Spinal cord (tissue), 10 donors: ENCODE measurements around the gene GORASP1. TPM values are rescaled to one million over a fixed set of nuclear protein-coding genes. Genes with fewer than 3 reads are reported as not detected.
"Not testable (repeated sequence)": the region's sequence is repeated elsewhere in the genome, so short reads cannot be mapped to it uniquely, and the experiment has no call there.

Experiments
- DNase-seq, 6 donors: peaks; one replicate each; pipeline versions ENCODE4 v3.0.0 to v3.0.0-alpha.2; 2013 to 2015; ENCODE audit warnings: low spot score in 6 of 6, low read depth in 4 of 6
- H3K27ac ChIP-seq: one replicate; pipeline ENCODE4 v1.5.1; 2013; ENCODE audit warnings: low read depth, low read length, control low read depth
- H3K27me3 ChIP-seq: one replicate; pipeline ENCODE4 v1.6.1; 2013; ENCODE audit warnings: low read length; ENCODE audit not compliant: control insufficient read depth, insufficient read depth
- H3K36me3 ChIP-seq: one replicate; pipeline ENCODE4 v1.6.1; 2013; ENCODE audit warnings: low read length; ENCODE audit not compliant: control insufficient read depth, insufficient read depth
- H3K4me1 ChIP-seq: one replicate; pipeline ENCODE4 v1.6.1; 2013; ENCODE audit warnings: low read length; ENCODE audit not compliant: control insufficient read depth, insufficient read depth
- H3K4me3 ChIP-seq: one replicate; pipeline ENCODE4 v1.5.1; 2013; ENCODE audit warnings: low read depth, low read length, control low read depth
- H3K9me3 ChIP-seq: one replicate; pipeline ENCODE4 v1.6.1; 2013; ENCODE audit warnings: low read length; ENCODE audit not compliant: control insufficient read depth, insufficient read depth
- WGBS: methylation state at CpG from one replicate; pipeline ENCODE4 v1.1.5; 2013; ENCODE audit warnings: missing lambda C conversion rate; ENCODE audit not compliant: insufficient coverage; 5-methylcytosine and 5-hydroxymethylcytosine counted together
- polyA plus RNA-seq, 2 donors: library from polyadenylated mRNA; unstranded; fragments of 120-200 nt; gene quantifications; one replicate each; pipeline ENCODE4 v1.2.1, GENCODE V29; 2013; ENCODE audit not compliant: insufficient read length in 2 of 2
- total RNA-seq, 2 donors: library from RNA; depleted of rRNA in 1 of 2; stranded (reverse); fragments of 120-200 nt in 1 of 2; fragments of >200 nt in 1 of 2; gene quantifications; one replicate each; pipeline versions ENCODE4 v1.2.3 to v1.2.4, GENCODE V29; 2013 to 2014
- donor health status: healthy.

GORASP1 gene
- total and polyA plus RNA-seq, 4 donors: 41.7 to 116 (median 86.9) TPM

DNA sequence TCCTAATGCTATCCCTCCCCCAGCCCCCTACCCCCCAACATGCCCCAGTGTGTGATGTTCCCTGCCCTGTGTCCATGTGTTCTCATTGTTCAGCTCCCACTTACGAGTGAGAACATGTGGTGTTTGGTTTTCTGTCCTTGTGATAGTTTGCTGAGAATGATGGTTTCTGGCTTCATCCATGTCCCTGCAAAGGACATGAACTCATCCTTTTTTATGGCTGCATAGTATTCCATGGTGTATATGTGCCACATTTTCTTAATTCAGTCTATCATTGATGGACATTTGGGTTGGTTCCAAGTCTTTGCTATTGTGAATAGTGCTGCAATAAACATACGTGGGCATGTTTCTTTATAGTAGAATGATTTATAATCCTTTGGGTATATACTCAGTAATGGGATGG is 46.2 kb downstream of the GORASP1 start:
- not testable (repeated sequence) for H3K4me3 ChIP-seq, H3K27ac ChIP-seq, H3K4me1 ChIP-seq, DNase-seq, H3K9me3 ChIP-seq, H3K36me3 ChIP-seq, H3K27me3 ChIP-seq
- WGBS: no CpG with 5 or more reads among the region's 2 CpGs

DNA sequence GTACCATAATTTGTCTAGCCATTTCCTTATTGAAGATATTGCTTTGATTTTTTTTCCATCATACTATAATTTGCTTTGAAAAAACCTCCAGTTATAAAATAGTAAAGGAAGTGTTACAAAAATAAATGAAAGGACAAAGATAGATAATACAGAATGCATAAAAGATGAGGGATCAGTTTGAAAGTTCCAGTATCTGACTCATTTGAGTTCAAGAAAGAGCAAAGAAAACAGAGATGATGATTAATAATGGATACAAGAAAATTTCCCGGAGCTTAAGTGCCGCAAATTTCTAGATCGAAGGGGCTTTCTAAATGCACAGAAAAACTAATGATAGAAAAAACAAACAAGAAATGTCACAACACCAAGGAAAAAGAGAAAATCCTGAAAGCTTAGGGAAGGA is 51.3 kb downstream of the GORASP1 start:
- Histone ChIP-seq H3K4me3 (no peak overlapping the region), H3K9me3 (no peaks in the 10 kb centered on the region), H3K27ac (no peak overlapping the region), H3K36me3 (no peaks in the 10 kb centered on the region), H3K4me1 (peaks cover 4% of the 10 kb centered on the region), H3K27me3 (no peaks in the 10 kb centered on the region)
- DNase-seq: no peak
- WGBS: no CpG with 5 or more reads among the region's 3 CpGs

GRCh38 chr3:39053696-39054095 is 53.7 kb downstream of the GORASP1 start:
- Histone ChIP-seq H3K27me3 (no peaks in the 10 kb centered on the region), H3K27ac (no peak overlapping the region), H3K4me3 (no peak overlapping the region), H3K4me1 (peaks cover 6% of the 10 kb centered on the region), H3K36me3 (no peaks in the 10 kb centered on the region), H3K9me3 (no peaks in the 10 kb centered on the region)
- no peak for DNase-seq
- 100% methylated on average over 1 of the region's 2 CpGs for WGBS

- no peaks in the 10 kb centered on the region for H3K36me3 ChIP-seq
- H3K4me3 ChIP-seq: peak overlapping the region; percentile 59
- H3K27ac ChIP-seq: no peak overlapping the region
- no peak for DNase-seq
- H3K4me1 ChIP-seq: peaks cover 6% of the 10 kb centered on the region
- 0% methylated on average over 3 of the region's 11 CpGs for WGBS
- no peaks in the 10 kb centered on the region for H3K9me3 ChIP-seq
- no peaks in the 10 kb centered on the region for H3K27me3 ChIP-seq
These were observed 54.8 kb downstream of the GORASP1 start for GRCh38 chr3:39052583-39052982.

- H3K9me3 ChIP-seq: no peaks in the 10 kb centered on the region
- no peaks in the 10 kb centered on the region for H3K27me3 ChIP-seq
- H3K27ac ChIP-seq: peak within 1 kb of the TSS; percentile 79
- DNase-seq: peak; percentile 90 to 99 (median 94)
- H3K4me3 ChIP-seq: peak within 1 kb of the TSS; percentile 59
- peaks cover 6% of the 10 kb centered on the region for H3K4me1 ChIP-seq
- WGBS: 0% methylated on average over 57 of the region's 68 CpGs
- no peaks in the 10 kb centered on the region for H3K36me3 ChIP-seq
These were observed 55.5 kb downstream of the GORASP1 start, which contains the start of the genes SCN11A and WDR48 for GRCh38 chr3:39051649-39052561. TSS of gene SCN11A (minus strand) at chr3:39051944. CDS start at chr3:38950362, 101,582 bp downstream. TSS of gene WDR48 (plus strand) at chr3:39052016. CDS start at chr3:39052026, 10 bp downstream.

DNA sequence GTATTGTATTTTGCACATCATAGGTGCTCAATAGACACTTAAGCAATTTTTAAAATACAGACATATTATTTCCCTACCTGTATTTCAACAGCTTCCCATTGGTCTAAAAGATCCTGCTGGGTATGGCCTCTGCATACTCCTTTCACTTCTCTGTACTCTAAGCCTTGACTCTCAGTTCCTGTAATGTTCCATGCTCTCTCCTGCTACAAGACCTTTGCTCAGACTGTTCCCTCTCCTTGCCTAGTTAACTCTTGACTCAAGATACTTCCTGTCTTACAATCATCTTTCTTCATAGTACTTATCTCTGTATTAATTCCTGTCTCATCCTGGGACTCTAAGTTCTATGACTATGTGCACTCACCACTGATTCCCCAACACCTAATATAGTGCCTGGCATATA is 57.4 kb downstream of the GORASP1 start:
- no peak for DNase-seq
- Histone ChIP-seq H3K4me1 (peaks cover 6% of the 10 kb centered on the region), H3K4me3 (no peak overlapping the region), H3K36me3 (no peaks in the 10 kb centered on the region), H3K27ac (no peak overlapping the region), H3K27me3 (no peaks in the 10 kb centered on the region), H3K9me3 (no peaks in the 10 kb centered on the region)

Other genes starting within 250 kb of the GORASP1 start
- 10 to 100 TPM in 1 of 2 donors, 1 to 10 TPM in 1; 1.0 to 44.3 TPM for gene SCN11A, start 55.7 kb downstream of the GORASP1 start, total RNA-seq
- under 1 TPM; 0.81 to 0.86 TPM for gene SCN11A, start 55.7 kb downstream of the GORASP1 start, polyA plus RNA-seq
- 10 to 100 TPM; 51.6 to 73.2 TPM for gene WDR48, start 55.6 kb downstream of the GORASP1 start, total RNA-seq
- 10 to 100 TPM; 56.2 to 71.4 TPM for gene WDR48, start 55.6 kb downstream of the GORASP1 start, polyA plus RNA-seq
- gene TTC21A, start 53 bp upstream of the GORASP1 start, total RNA-seq: 10 to 100 TPM in 1 of 2 donors, 1 to 10 TPM in 1; 5.3 to 13.4 TPM
- 10 to 100 TPM; 16.8 to 23.9 TPM for gene TTC21A, start 53 bp upstream of the GORASP1 start, polyA plus RNA-seq
- gene CSRNP1, start 46.0 kb upstream of the GORASP1 start, total RNA-seq: 10 to 100 TPM; 14.5 to 24.6 TPM
- gene CSRNP1, start 46.0 kb upstream of the GORASP1 start, polyA plus RNA-seq: 10 to 100 TPM; 17.3 to 19.4 TPM
- gene XIRP1, start 85.0 kb upstream of the GORASP1 start, total RNA-seq: under 1 TPM; 0.20 to 0.50 TPM
- gene XIRP1, start 85.0 kb upstream of the GORASP1 start, polyA plus RNA-seq: 1 to 10 TPM; 1.3 to 1.6 TPM
- 10 to 100 TPM; 27.7 to 42.1 TPM for gene CX3CR1, start 172.4 kb upstream of the GORASP1 start, total RNA-seq
- gene CX3CR1, start 172.4 kb upstream of the GORASP1 start, polyA plus RNA-seq: 10 to 100 TPM; 43.2 to 70.2 TPM
- gene CCR8, start 222.1 kb upstream of the GORASP1 start, total RNA-seq: not detected
- gene CCR8, start 222.1 kb upstream of the GORASP1 start, polyA plus RNA-seq: not detected